ENCODE results near the gene NPB. TPM values are rescaled to one million over a fixed set of nuclear protein-coding genes. Genes with fewer than 3 reads are reported as not detected.

NPB gene
- polyA plus RNA-seq, 1 of the 3 experiments (the other 2 are of a cell fraction) = 2.4 TPM

DNA sequence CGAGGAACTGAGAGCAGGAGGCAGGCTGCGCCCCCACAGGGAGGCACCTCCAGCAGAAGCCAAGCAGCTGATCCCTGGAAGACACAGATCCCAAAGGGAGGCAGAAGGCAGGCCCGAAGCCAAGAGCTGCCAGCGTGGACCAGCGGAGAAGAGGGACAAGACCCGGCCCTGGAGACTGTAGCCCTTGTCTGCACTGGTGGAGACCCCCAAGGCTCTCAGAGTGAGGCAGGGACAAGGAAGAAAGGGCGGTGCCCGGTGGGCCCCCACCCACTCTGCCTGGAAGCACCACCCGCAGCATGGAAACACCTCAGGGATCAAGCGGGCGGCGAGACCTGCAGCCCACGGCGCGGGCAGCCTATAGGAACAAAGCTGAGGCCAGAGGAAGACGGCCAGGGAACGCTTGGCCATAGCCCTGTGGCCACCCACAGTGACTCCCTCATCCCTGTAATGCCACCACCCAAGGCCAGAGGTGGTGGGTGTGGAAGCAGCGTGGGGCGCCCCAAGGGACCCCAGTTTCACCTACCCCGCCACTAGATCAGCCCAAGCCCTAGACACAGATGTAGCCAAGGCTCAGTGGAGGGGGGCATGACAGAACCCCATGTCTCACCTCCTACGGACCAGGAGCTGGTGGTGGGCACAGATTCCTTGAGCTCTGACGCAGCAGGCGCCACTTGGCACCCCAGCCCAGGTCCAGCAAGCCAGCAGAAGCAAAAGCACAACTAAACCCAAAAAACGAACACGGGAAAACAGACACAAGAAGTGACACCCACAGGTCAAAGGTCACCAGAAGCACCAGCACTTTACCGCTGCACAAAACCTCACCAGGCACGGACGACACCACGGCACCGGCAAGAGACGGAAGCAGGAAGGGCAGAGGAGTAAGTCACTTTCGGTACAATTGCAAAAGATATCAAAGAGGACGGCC lies 18.8 kb downstream of the NPB start:
- TF ChIP-seq CHD2 (IDR thresholded peaks at IDR 0.05; ENCODE audit: low read length, partially characterized antibody) (no peak), TEAD4 (IDR thresholded peaks at IDR 0.05; ENCODE audit: borderline replicate concordance, insufficient read depth) (no peak), RCOR1 (IDR thresholded peaks at IDR 0.05; ENCODE audit: low read length) (no peak), NFIC (IDR thresholded peaks at IDR 0.05; ENCODE audit: borderline replicate concordance) (no peak), FOSL2 (IDR thresholded peaks at IDR 0.05; ENCODE audit: borderline replicate concordance, low read depth) (no peak), MAX (IDR thresholded peaks at IDR 0.05; ENCODE audit: low read depth) (no peak)
- TF ChIP-seq, protein P1, sequence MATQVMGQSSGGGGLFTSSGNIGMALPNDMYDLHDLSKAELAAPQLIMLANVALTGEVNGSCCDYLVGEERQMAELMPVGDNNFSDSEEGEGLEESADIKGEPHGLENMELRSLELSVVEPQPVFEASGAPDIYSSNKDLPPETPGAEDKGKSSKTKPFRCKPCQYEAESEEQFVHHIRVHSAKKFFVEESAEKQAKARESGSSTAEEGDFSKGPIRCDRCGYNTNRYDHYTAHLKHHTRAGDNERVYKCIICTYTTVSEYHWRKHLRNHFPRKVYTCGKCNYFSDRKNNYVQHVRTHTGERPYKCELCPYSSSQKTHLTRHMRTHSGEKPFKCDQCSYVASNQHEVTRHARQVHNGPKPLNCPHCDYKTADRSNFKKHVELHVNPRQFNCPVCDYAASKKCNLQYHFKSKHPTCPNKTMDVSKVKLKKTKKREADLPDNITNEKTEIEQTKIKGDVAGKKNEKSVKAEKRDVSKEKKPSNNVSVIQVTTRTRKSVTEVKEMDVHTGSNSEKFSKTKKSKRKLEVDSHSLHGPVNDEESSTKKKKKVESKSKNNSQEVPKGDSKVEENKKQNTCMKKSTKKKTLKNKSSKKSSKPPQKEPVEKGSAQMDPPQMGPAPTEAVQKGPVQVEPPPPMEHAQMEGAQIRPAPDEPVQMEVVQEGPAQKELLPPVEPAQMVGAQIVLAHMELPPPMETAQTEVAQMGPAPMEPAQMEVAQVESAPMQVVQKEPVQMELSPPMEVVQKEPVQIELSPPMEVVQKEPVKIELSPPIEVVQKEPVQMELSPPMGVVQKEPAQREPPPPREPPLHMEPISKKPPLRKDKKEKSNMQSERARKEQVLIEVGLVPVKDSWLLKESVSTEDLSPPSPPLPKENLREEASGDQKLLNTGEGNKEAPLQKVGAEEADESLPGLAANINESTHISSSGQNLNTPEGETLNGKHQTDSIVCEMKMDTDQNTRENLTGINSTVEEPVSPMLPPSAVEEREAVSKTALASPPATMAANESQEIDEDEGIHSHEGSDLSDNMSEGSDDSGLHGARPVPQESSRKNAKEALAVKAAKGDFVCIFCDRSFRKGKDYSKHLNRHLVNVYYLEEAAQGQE (IDR thresholded peaks at IDR 0.05; ENCODE audit: low read depth, low read length) = no peak
- DNase-seq = no peak
- H3K9me3 ChIP-seq = no peaks in the 10 kb centered on the region
- H2AFZ ChIP-seq (ENCODE audit: low read depth) = no peak overlapping the region
- no peak overlapping the region for H3K9ac ChIP-seq
- no peak overlapping the region for H3K4me3 ChIP-seq (ENCODE audit: low read depth in 2 of 2, low read length in 1 of 2)
- no peaks in the 10 kb centered on the region for H3K9me2 ChIP-seq
- H3K79me2 ChIP-seq (ENCODE audit: insufficient read depth) = peaks cover 93% of the 10 kb centered on the region
- H4K20me1 ChIP-seq (ENCODE audit: insufficient read depth) = peaks cover 83% of the 10 kb centered on the region
- WGBS (ENCODE audit: low lambda C conversion rate) = 92% methylated on average over 33 of the region's 33 CpGs
- peaks cover 19 to 33% of the 10 kb centered on the region in 2 experiments for H3K4me1 ChIP-seq (ENCODE audit: control insufficient read depth in 1 of 2, insufficient read depth in 2 of 2, low read depth in 1 of 2, low read length in 1 of 2)
- POLR2A ChIA-PET = no interaction called here
- no peak overlapping the region for H3K27ac ChIP-seq (ENCODE audit: low read depth in 2 of 2, low read length in 1 of 2)
- H3K36me3 ChIP-seq (replicated peaks in 1 of 2; ENCODE audit: control insufficient read depth in 1 of 2, insufficient read depth in 2 of 2, low read length in 1 of 2) = peaks cover 10 to 44% of the 10 kb centered on the region in 2 experiments
- peaks cover 22% of the 10 kb centered on the region for H3F3A ChIP-seq (replicated peaks; ENCODE audit: insufficient read depth)
- no peaks in the 10 kb centered on the region for H3K27me3 ChIP-seq (ENCODE audit: insufficient read depth)
- CTCF ChIA-PET = interaction anchor here (1.0 to 2.9 kb wide), 3 partner anchors 39 to 100 kb away, joined by 5 to 10 read pairs (median 6); no protein-coding TSS in a partner anchor
- H3K4me2 ChIP-seq = no peak overlapping the region

DNA sequence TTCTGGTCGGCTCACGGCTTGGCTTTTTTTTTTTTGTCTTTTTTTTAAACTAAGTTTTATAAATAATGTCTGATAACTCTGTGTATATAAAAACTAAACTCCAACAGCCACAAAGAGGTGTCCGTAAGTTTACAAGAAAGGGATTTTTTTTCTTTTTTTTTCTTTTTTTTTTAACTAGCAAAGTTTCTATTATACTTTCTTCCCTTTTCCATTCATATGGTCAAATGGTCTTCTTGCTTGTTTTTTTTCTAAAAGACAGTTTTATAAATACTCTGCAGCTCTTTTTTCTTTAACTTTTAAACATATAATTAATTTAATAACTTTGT lies 19.5 kb downstream of the NPB start:
- Histone ChIP-seq H3K27me3 (ENCODE audit: insufficient read depth) (no peaks in the 10 kb centered on the region), H3K36me3 (replicated peaks in 1 of 2; ENCODE audit: control insufficient read depth in 1 of 2, insufficient read depth in 2 of 2, low read length in 1 of 2) (peaks cover 9 to 40% of the 10 kb centered on the region in 2 experiments), H3K9me2 (no peaks in the 10 kb centered on the region), H3K4me1 (ENCODE audit: control insufficient read depth in 1 of 2, insufficient read depth in 2 of 2, low read depth in 1 of 2, low read length in 1 of 2) (peaks cover 22 to 33% of the 10 kb centered on the region in 2 experiments), H3K79me2 (ENCODE audit: insufficient read depth) (peaks cover 93% of the 10 kb centered on the region), H3K9ac (no peak overlapping the region), H2AFZ (ENCODE audit: low read depth) (no peak overlapping the region), H3F3A (replicated peaks; ENCODE audit: insufficient read depth) (peaks cover 19% of the 10 kb centered on the region), H3K27ac (ENCODE audit: low read depth in 2 of 2, low read length in 1 of 2) (no peak overlapping the region), H3K4me2 (no peak overlapping the region), H4K20me1 (ENCODE audit: insufficient read depth) (peaks cover 84% of the 10 kb centered on the region), H3K9me3 (no peaks in the 10 kb centered on the region), H3K4me3 (ENCODE audit: low read depth in 2 of 2, low read length in 1 of 2) (no peak overlapping the region)
- TF ChIP-seq CHD2 (IDR thresholded peaks at IDR 0.05; ENCODE audit: low read length, partially characterized antibody) (no peak), POLR2AphosphoS5 (IDR thresholded peaks at IDR 0.05; ENCODE audit: low read depth, low read length) (no peak), FOXJ3 (CRISPR knock-in tag; IDR thresholded peaks at IDR 0.05) (no peak), NFIC (IDR thresholded peaks at IDR 0.05; ENCODE audit: borderline replicate concordance) (no peak), MEF2A (IDR thresholded peaks at IDR 0.05; ENCODE audit: borderline replicate concordance, low read depth) (no peak), RCOR1 (IDR thresholded peaks at IDR 0.05; ENCODE audit: low read length) (no peak), JUND (IDR thresholded peaks at IDR 0.05) (no peak), SIN3A (IDR thresholded peaks at IDR 0.05; ENCODE audit: borderline replicate concordance, low read depth, low read length) (no peak)
- 93% methylated on average over 3 of the region's 3 CpGs for WGBS (ENCODE audit: low lambda C conversion rate)
- DNase-seq = no peak
- POLR2A ChIA-PET = no interaction called here
- CTCF ChIA-PET = interaction anchor here (1.0 to 2.9 kb wide), 3 partner anchors 38 to 99 kb away, joined by 5 to 10 read pairs (median 6); no protein-coding TSS in a partner anchor
